ENCODE results near the gene RUSC1. TPM values are rescaled to one million over a fixed set of nuclear protein-coding genes. Genes with fewer than 3 reads are reported as not detected.

Gene RUSC1
- total RNA-seq, 1 donor from 2014 or later, result 48.0 TPM

DNA sequence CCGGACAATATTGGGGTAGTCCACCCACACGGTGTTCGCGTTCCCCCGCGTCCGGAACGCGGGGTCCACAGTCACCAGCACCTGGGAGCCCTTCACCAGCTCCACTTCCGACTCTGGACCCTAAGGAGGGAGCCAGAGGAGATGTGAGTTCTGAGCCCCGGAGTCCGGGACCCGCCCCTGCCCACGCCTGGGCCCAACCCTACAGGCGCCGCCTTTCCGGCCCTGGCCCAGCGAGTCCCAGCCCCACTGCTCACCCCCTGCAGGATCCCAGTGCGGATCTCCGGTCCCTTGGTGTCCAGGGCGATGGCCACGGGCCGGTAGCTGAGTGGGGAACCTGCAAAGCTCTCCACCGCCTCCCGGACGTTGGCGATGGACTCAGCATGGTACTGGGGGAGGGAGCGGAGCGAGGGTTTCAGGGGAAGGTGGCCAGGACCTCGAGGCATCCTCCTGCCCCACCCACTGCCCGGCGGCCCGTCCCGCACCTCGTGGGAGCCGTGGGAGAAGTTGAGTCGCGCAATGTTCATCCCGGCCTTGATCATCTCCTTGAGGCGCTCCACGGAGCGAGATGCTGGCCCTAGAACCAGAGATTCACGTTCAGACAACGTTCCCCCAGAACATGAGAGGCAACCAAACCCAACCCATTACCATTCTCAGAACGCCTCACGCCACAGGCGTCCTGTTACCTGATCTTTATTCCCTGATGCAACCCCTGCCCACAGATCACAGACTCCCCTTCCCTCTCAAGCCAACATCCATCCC, 25.3 kb upstream of the RUSC1 start:
- FAIRE-seq (no peak), DNase-seq (ENCODE audit: low read depth) (no peak)
- H3K36me3 Mint-ChIP-seq (ENCODE audit: low read depth, unreplicated experiment), result peaks cover 7% of the 10 kb centered on the region
- Histone ChIP-seq H2AFZ (ENCODE audit: low read depth, low read length) (peak overlapping the region; percentile 52), H3K27ac (ENCODE audit: low read depth, low read length) (no peak overlapping the region), H3K79me2 (ENCODE audit: insufficient read depth, low read length) (no peaks in the 10 kb centered on the region), H3K36me3 (ENCODE audit: insufficient read depth, low read length) (no peaks in the 10 kb centered on the region), H3K9ac (ENCODE audit: low read length) (no peak overlapping the region), H3K4me2 (ENCODE audit: low read length) (peak overlapping the region; percentile 66), H3K4me3 (ENCODE audit: insufficient read depth, low read depth, low read length) (no peak overlapping the region), H3K9me3 (ENCODE audit: insufficient read depth, low read depth, low read length) (peaks cover 3% of the 10 kb centered on the region), H3K27me3 (ENCODE audit: insufficient read depth, low read length) (peaks cover 37% of the 10 kb centered on the region), H3K4me1 (ENCODE audit: insufficient read depth, low read length) (no peaks in the 10 kb centered on the region), H4K20me1 (ENCODE audit: insufficient read depth, low read length) (no peaks in the 10 kb centered on the region)
- peaks cover 60% of the 10 kb centered on the region for H3K27me3 Mint-ChIP-seq (ENCODE audit: low read depth, unreplicated experiment)
- peaks cover 3% of the 10 kb centered on the region for H3K9me3 Mint-ChIP-seq (ENCODE audit: unreplicated experiment)
- H3K27ac Mint-ChIP-seq (ENCODE audit: unreplicated experiment), result no peak overlapping the region
- H3K4me3 Mint-ChIP-seq (ENCODE audit: unreplicated experiment), result no peak overlapping the region
- no peaks in the 10 kb centered on the region for H3K4me1 Mint-ChIP-seq (ENCODE audit: low read depth, unreplicated experiment)
- TF ChIP-seq CTCF (IDR thresholded peaks at IDR 0.05; ENCODE audit: insufficient read depth, low read depth, low read length) (no peak), EZH2 (IDR thresholded peaks at IDR 0.05; ENCODE audit: insufficient read depth, low read length) (peak; percentile 91)

GRCh38 chr1:155295942-155296267, 24.8 kb upstream of the RUSC1 start:
- no peak overlapping the region for H3K27ac Mint-ChIP-seq (ENCODE audit: unreplicated experiment)
- peaks cover 7% of the 10 kb centered on the region for H3K36me3 Mint-ChIP-seq (ENCODE audit: low read depth, unreplicated experiment)
- Histone ChIP-seq H3K27ac (ENCODE audit: low read depth, low read length) (no peak overlapping the region), H3K4me3 (ENCODE audit: insufficient read depth, low read depth, low read length) (no peak overlapping the region), H3K79me2 (ENCODE audit: insufficient read depth, low read length) (no peaks in the 10 kb centered on the region), H3K9ac (ENCODE audit: low read length) (no peak overlapping the region), H3K36me3 (ENCODE audit: insufficient read depth, low read length) (no peaks in the 10 kb centered on the region), H3K9me3 (ENCODE audit: insufficient read depth, low read depth, low read length) (peaks cover 3% of the 10 kb centered on the region), H3K4me1 (ENCODE audit: insufficient read depth, low read length) (no peaks in the 10 kb centered on the region), H4K20me1 (ENCODE audit: insufficient read depth, low read length) (no peaks in the 10 kb centered on the region), H3K4me2 (ENCODE audit: low read length) (no peak overlapping the region), H3K27me3 (ENCODE audit: insufficient read depth, low read length) (peaks cover 37% of the 10 kb centered on the region), H2AFZ (ENCODE audit: low read depth, low read length) (peak overlapping the region; percentile 52)
- no peak overlapping the region for H3K4me3 Mint-ChIP-seq (ENCODE audit: unreplicated experiment)
- DNase-seq (ENCODE audit: low read depth) (no peak), FAIRE-seq (no peak)
- TF ChIP-seq CTCF (IDR thresholded peaks at IDR 0.05; ENCODE audit: insufficient read depth, low read depth, low read length) (no peak), EZH2 (IDR thresholded peaks at IDR 0.05; ENCODE audit: insufficient read depth, low read length) (no peak)
- peaks cover 61% of the 10 kb centered on the region for H3K27me3 Mint-ChIP-seq (ENCODE audit: low read depth, unreplicated experiment)
- H3K4me1 Mint-ChIP-seq (ENCODE audit: low read depth, unreplicated experiment), result no peaks in the 10 kb centered on the region
- H3K9me3 Mint-ChIP-seq (ENCODE audit: unreplicated experiment), result peaks cover 3% of the 10 kb centered on the region

DNA sequence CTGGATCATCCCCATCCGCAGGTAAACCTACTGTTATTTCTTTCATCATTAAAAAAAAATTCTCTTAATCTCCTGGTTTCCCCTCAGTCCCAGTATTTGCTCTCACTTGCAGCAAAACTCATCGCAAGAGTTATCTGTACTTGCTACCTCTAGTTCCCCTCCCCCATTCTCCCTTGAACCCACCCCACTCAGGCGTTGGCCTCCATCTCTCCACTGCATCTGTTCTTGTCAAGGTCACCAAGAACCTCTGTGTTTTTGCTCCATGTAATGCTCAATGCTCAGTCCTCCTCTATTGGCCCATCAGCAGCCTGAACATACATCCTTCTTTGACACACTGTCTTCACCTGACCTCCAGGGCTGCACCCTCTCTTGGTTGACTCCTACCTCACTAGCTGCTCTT, 24.0 kb upstream of the RUSC1 start:
- peaks cover 3% of the 10 kb centered on the region for H3K9me3 ChIP-seq (ENCODE audit: insufficient read depth, low read depth, low read length)
- Mint-ChIP-seq H3K4me1 (ENCODE audit: low read depth, unreplicated experiment) (no peaks in the 10 kb centered on the region), H3K27me3 (ENCODE audit: low read depth, unreplicated experiment) (peaks cover 56% of the 10 kb centered on the region), H3K4me3 (ENCODE audit: unreplicated experiment) (no peak overlapping the region), H3K9me3 (ENCODE audit: unreplicated experiment) (peaks cover 3% of the 10 kb centered on the region), H3K27ac (ENCODE audit: unreplicated experiment) (no peak overlapping the region), H3K36me3 (ENCODE audit: low read depth, unreplicated experiment) (peaks cover 7% of the 10 kb centered on the region)
- H2AFZ ChIP-seq (ENCODE audit: low read depth, low read length), result no peak overlapping the region
- DNase-seq (ENCODE audit: low read depth), result no peak
- no peaks in the 10 kb centered on the region for H3K36me3 ChIP-seq (ENCODE audit: insufficient read depth, low read length)
- no peak overlapping the region for H3K27ac ChIP-seq (ENCODE audit: low read depth, low read length)
- no peak overlapping the region for H3K4me3 ChIP-seq (ENCODE audit: insufficient read depth, low read depth, low read length)
- no peaks in the 10 kb centered on the region for H3K79me2 ChIP-seq (ENCODE audit: insufficient read depth, low read length)
- H4K20me1 ChIP-seq (ENCODE audit: insufficient read depth, low read length), result no peaks in the 10 kb centered on the region
- no peak for TF ChIP-seq CTCF (IDR thresholded peaks at IDR 0.05; ENCODE audit: insufficient read depth, low read depth, low read length)
- TF ChIP-seq EZH2 (IDR thresholded peaks at IDR 0.05; ENCODE audit: insufficient read depth, low read length), result no peak
- no peak overlapping the region for H3K4me2 ChIP-seq (ENCODE audit: low read length)
- no peaks in the 10 kb centered on the region for H3K4me1 ChIP-seq (ENCODE audit: insufficient read depth, low read length)
- FAIRE-seq, result no peak
- peaks cover 37% of the 10 kb centered on the region for H3K27me3 ChIP-seq (ENCODE audit: insufficient read depth, low read length)
- no peak overlapping the region for H3K9ac ChIP-seq (ENCODE audit: low read length)

Measured in astrocyte (in vitro differentiated cells and primary cell).